PC-3 (cell line): ENCODE results near the gene DLG5. TPM values are rescaled to one million over a fixed set of nuclear protein-coding genes. Genes with fewer than 3 reads are reported as not detected.

ENCODE experiments used
- ATAC-seq: fragments of 200-7000 bp; cut with Tn5 transposase; 2 replicates; pipeline ENCODE4 v1.9.1; 2020; ENCODE audit warnings: mild to moderate bottlenecking, moderate library complexity
- Bru-seq: library from RNA; stranded (reverse); fragments of 400-500 nt; gene quantifications from one replicate; lab custom pipeline; 2021; lab: Mats Ljungman, UMichigan
- BruChase-seq, 2 experiments: library from RNA; stranded (reverse); fragments of 400-500 nt; gene quantifications; one replicate each; lab custom pipeline; 2021; lab: Mats Ljungman, UMichigan
- BruUV-seq: library from RNA; stranded (reverse); fragments of 400-500 nt; replicated peaks from 2 replicates; lab custom pipeline; 2021; lab: Mats Ljungman, UMichigan
- CTCF ChIA-PET: fragments of 300-600 bp; sonication (Branson Sonifier 250); formaldehyde crosslinking; loops from one replicate; lab custom pipeline; 2022; ENCODE audit warnings: antibody characterized with exemption; lab: Charles Lee
- POLR2A ChIA-PET: fragments of 300-600 bp; sonication (Branson Sonifier 250); formaldehyde crosslinking; loops from one replicate; lab custom pipeline; 2022; ENCODE audit warnings: antibody characterized with exemption; ENCODE audit not compliant: unreplicated experiment; lab: Charles Lee
- DNase-seq: peaks from one replicate; pipeline ENCODE4 v3.0.0-alpha.2; 2015
- H2AFZ ChIP-seq: fragments of 300-600 bp; sonication (generic); 2 replicates; pipeline ENCODE4 v1.6.0; 2016; ENCODE audit warnings: antibody characterized with exemption, low read length
- H3F3A ChIP-seq: fragments of 300-600 bp; sonication (generic); one replicate; pipeline ENCODE4 v1.6.0; 2017; ENCODE audit warnings: antibody characterized with exemption, low read length, control low read depth, mild to moderate bottlenecking; ENCODE audit not compliant: unreplicated experiment
- H3K27ac ChIP-seq: fragments of 300-600 bp; sonication (generic); 2 replicates; pipeline ENCODE4 v1.5.1; 2016; ENCODE audit warnings: mild to moderate bottlenecking, low read length
- H3K27me3 ChIP-seq: fragments of 300-600 bp; sonication (generic); 2 replicates; pipeline ENCODE4 v1.6.1; 2016; ENCODE audit warnings: low read length, mixed read lengths
- H3K36me3 ChIP-seq: fragments of 300-600 bp; sonication (generic); 2 replicates; pipeline ENCODE4 v1.6.1; 2016; ENCODE audit warnings: low read depth, mixed run types, low read length, mixed read lengths
- H3K4me1 ChIP-seq: fragments of 300-600 bp; sonication (generic); 2 replicates; pipeline ENCODE4 v1.5.1; 2016; ENCODE audit warnings: low read length; ENCODE audit not compliant: insufficient read depth
- H3K4me2 ChIP-seq: fragments of 300-600 bp; sonication (generic); 2 replicates; pipeline ENCODE4 v1.6.0; 2016; ENCODE audit warnings: low read length
- H3K4me3 ChIP-seq: fragments of 300-600 bp; sonication (generic); 2 replicates; pipeline ENCODE4 v1.5.1; 2016; ENCODE audit warnings: mild to moderate bottlenecking, low read length, mixed read lengths
- H3K79me2 ChIP-seq: fragments of 300-600 bp; sonication (generic); 2 replicates; pipeline ENCODE4 v1.6.1; 2017; ENCODE audit warnings: low read length, mixed read lengths
- H3K9ac ChIP-seq: fragments of 300-600 bp; sonication (generic); 2 replicates; pipeline ENCODE4 v1.6.0; 2016; ENCODE audit warnings: mild to moderate bottlenecking, low read length
- H3K9me2 ChIP-seq: fragments of 300-600 bp; sonication (generic); replicated peaks from 2 replicates; pipeline ENCODE4 v1.6.1; 2016; ENCODE audit warnings: mixed run types, low read length, mixed read lengths
- H3K9me3 ChIP-seq: fragments of 300-600 bp; sonication (generic); 2 replicates; pipeline ENCODE4 v1.6.1; 2016; ENCODE audit warnings: low read length, mixed read lengths
- H4K20me1 ChIP-seq: fragments of 300-600 bp; sonication (generic); 2 replicates; pipeline ENCODE4 v1.6.1; 2016; ENCODE audit warnings: low read length, mixed read lengths
- EZH2 ChIP-seq: fragments of 300-600 bp; sonication (generic); IDR thresholded peaks from one replicate; pipeline ENCODE4 v1.6.1; 2017; ENCODE audit warnings: antibody characterized with exemption, mild to moderate bottlenecking, low read length; ENCODE audit not compliant: unreplicated experiment
- EZH2phosphoT487 ChIP-seq: fragments of 300-600 bp; sonication (generic); IDR thresholded peaks from 2 replicates; pipeline ENCODE4 v1.6.1; 2018; ENCODE audit warnings: mild to moderate bottlenecking, antibody characterized with exemption, low read length, borderline replicate concordance
- intact Hi-C: fragments of 100-400 bp; cut with micrococcal nuclease; formaldehyde crosslinking; loops from 2 replicates; pipeline ENCODE4 v1.9.0; 2023
- long read RNA-seq: library from polyadenylated mRNA; unstranded; transcript quantifications from one replicate; pipeline ENCODE4 v2.0.0, GENCODE V29; 2021; ENCODE audit not compliant: unreplicated experiment
- total RNA-seq: library from RNA; depleted of rRNA; stranded (reverse); fragments of >200 nt; gene quantifications from 2 replicates; pipeline ENCODE4 v1.2.3, GENCODE V29; 2014; rRNA removed
- TF ChIP-seq, protein P1 (sequence below): fragments of 300-600 bp; sonication (generic); conservative IDR thresholded peaks from 2 replicates; pipeline ENCODE4 v1.5.1; 2017; ENCODE audit warnings: antibody characterized with exemption, low read depth, mild to moderate bottlenecking, low read length

Gene DLG5, protein sequence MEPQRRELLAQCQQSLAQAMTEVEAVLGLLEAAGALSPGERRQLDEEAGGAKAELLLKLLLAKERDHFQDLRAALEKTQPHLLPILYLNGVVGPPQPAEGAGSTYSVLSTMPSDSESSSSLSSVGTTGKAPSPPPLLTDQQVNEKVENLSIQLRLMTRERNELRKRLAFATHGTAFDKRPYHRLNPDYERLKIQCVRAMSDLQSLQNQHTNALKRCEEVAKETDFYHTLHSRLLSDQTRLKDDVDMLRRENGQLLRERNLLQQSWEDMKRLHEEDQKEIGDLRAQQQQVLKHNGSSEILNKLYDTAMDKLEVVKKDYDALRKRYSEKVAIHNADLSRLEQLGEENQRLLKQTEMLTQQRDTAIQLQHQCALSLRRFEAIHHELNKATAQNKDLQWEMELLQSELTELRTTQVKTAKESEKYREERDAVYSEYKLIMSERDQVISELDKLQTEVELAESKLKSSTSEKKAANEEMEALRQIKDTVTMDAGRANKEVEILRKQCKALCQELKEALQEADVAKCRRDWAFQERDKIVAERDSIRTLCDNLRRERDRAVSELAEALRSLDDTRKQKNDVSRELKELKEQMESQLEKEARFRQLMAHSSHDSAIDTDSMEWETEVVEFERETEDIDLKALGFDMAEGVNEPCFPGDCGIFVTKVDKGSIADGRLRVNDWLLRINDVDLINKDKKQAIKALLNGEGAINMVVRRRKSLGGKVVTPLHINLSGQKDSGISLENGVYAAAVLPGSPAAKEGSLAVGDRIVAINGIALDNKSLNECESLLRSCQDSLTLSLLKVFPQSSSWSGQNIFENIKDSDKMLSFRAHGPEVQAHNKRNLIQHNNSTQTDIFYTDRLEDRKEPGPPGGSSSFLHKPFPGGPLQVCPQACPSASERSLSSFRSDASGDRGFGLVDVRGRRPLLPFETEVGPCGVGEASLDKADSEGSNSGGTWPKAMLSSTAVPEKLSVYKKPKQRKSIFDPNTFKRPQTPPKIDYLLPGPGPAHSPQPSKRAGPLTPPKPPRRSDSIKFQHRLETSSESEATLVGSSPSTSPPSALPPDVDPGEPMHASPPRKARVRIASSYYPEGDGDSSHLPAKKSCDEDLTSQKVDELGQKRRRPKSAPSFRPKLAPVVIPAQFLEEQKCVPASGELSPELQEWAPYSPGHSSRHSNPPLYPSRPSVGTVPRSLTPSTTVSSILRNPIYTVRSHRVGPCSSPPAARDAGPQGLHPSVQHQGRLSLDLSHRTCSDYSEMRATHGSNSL (N-terminal part only)
- 118 and 158 TPM in 2 replicates for total RNA-seq
- percentile 96 among the genes with signal in this experiment for Bru-seq, nascent RNA
- BruChase-seq, experiment 1, labeled RNA remaining after a 6-hour chase, result percentile 93 among the genes with signal in this experiment
- BruChase-seq, experiment 2, labeled RNA remaining after a 2-hour chase, result percentile 94 among the genes with signal in this experiment
- long read RNA-seq, full-length matches to known transcripts, result 57 of 712 reads
- long read RNA-seq, partial matches to known transcripts, result 276 of 712 reads
- long read RNA-seq, other reads (novel, unspliced or antisense), result 379 of 712 reads

DNA sequence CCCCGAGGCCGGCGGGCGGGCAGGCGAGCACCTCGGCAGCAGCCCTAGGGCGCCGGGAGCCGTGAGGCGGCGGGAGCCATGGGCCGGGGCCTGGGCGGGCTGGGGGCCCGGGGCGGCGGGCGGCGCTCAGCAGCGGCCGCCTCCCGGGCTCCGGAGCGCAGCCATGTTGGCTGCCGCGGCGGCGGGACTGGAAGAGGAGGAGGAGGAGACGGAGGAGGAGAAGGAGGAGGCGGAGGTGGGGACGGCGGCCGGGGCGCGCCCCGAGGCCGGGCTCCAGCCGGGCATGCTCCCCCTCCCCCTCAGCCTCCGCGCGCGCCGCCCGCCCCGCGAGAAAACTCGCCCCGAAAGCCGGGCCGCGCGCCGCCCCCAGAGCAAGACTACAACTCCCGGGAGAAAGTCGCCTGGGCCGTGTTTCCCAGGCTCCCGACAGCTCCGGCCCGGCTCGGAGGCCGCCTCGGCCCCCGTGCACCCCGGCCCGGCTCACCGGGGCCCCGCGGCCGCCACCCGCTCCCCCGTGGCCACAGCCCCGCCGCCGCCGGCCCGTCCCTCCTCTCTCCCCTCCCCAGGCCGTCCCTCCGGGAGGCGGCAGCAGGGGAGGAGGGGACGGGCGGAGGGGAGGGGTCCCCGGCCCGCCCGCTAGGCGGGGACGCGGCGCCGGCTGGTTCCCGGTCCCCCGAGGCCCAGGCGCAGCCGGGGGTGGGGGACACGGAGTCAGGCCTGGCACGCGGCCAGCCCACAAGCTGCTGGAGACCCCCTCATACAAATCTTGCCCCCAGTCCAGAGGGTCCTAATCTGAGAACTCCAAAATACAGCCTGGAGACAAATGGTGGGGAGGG is at the start of gene DLG5:
DLG5 (minus strand) TSS at position 190 of the 836 bp plus-strand sequence. CDS start 235 bp downstream, outside the sequence.
- Histone ChIP-seq H4K20me1 (peaks cover 34% of the 10 kb centered on the region), H3F3A (no peaks in the 10 kb centered on the region), H3K9ac (peak within 1 kb of the TSS; percentile 64), H3K36me3 (peaks cover under 1% of the 10 kb centered on the region; the same call in 1 of the 2 replicates), H2AFZ (peak within 1 kb of the TSS; percentile 67), H3K4me2 (peak within 1 kb of the TSS; percentile 91), H3K79me2 (peaks cover 44% of the 10 kb centered on the region), H3K27ac (no peak within 1 kb of the TSS), H3K9me3 (no peaks in the 10 kb centered on the region), H3K27me3 (no peaks in the 10 kb centered on the region), H3K9me2 (no peaks in the 10 kb centered on the region), H3K4me1 (peaks cover 39% of the 10 kb centered on the region), H3K4me3 (peak within 1 kb of the TSS; percentile 74)
- peak; percentile 77 for ATAC-seq
- POLR2A ChIA-PET, result interaction anchor here (0.5 to 1.2 kb wide), 5 partner anchors 12 to 88 kb away, joined by 3 to 5 read pairs (median 4); no protein-coding TSS in a partner anchor
- no TSS peak for BruUV-seq
- intact Hi-C loops, result loop anchor here (1.0 to 10.0 kb wide), 6 partner anchors 23 to 762 kb away; partner anchors contain the start of gene POLR3A
- no peak for TF ChIP-seq EZH2phosphoT487
- TF ChIP-seq, protein P1, sequence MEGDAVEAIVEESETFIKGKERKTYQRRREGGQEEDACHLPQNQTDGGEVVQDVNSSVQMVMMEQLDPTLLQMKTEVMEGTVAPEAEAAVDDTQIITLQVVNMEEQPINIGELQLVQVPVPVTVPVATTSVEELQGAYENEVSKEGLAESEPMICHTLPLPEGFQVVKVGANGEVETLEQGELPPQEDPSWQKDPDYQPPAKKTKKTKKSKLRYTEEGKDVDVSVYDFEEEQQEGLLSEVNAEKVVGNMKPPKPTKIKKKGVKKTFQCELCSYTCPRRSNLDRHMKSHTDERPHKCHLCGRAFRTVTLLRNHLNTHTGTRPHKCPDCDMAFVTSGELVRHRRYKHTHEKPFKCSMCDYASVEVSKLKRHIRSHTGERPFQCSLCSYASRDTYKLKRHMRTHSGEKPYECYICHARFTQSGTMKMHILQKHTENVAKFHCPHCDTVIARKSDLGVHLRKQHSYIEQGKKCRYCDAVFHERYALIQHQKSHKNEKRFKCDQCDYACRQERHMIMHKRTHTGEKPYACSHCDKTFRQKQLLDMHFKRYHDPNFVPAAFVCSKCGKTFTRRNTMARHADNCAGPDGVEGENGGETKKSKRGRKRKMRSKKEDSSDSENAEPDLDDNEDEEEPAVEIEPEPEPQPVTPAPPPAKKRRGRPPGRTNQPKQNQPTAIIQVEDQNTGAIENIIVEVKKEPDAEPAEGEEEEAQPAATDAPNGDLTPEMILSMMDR, result peak; percentile 34; the same call in 1 of the 2 replicates
- no peak for TF ChIP-seq EZH2
- CTCF ChIA-PET, result interaction anchor here (0.6 to 2.6 kb wide), 5 partner anchors 48 to 103 kb away, joined by 3 to 11 read pairs (median 6); partner anchors contain the start of gene POLR3A
- DNase-seq, result peak; percentile 89

DNA sequence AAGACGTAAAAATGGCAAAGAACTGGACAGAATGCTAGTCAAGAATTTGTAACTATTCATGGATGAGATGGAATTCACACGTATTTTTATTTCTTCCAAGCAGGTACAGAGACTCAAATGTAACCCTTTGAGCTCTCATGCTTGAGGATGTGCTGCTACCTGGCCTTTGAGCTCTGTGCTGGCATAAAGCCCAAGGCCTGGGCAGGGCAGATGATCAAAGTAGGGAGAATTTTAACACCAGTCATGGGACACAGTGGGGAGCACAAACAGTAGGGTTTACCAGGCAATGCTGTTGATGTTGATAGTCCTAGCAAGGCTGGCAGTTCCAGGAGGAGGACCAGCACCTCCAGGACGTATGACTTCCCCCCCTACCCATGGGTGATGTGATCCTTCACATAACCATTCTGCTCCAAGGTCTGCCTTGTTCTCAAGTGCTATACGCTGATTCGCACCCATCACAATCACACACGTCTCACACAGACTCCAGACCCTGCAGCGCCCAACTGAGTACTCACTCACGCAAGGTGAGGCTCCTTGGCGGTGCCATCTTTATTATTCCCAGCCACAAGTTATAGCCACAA is 48.6 kb upstream of the DLG5 start:
- Histone ChIP-seq H3K27ac (no peak overlapping the region), H3K9ac (no peak overlapping the region), H3K4me1 (peaks cover 14% of the 10 kb centered on the region), H3K36me3 (peaks cover 51% of the 10 kb centered on the region), H2AFZ (no peak overlapping the region), H3F3A (peaks cover 4% of the 10 kb centered on the region), H3K4me2 (no peak overlapping the region), H3K79me2 (no peaks in the 10 kb centered on the region), H4K20me1 (no peaks in the 10 kb centered on the region), H3K9me2 (no peaks in the 10 kb centered on the region), H3K4me3 (no peak overlapping the region), H3K27me3 (no peaks in the 10 kb centered on the region), H3K9me3 (no peaks in the 10 kb centered on the region)
- BruUV-seq, result no TSS peak
- ATAC-seq (no peak), DNase-seq (no peak)
- ChIA-PET POLR2A (interaction anchor here (0.6 kb wide), 1 partner anchor 9 kb away, joined by 4 read pairs; no protein-coding TSS in a partner anchor), CTCF (interaction anchor here (0.5 to 1.7 kb wide), 7 partner anchors 9 to 130 kb away, joined by 3 to 17 read pairs (median 8); partner anchors contain the start of gene DLG5)
- TF ChIP-seq, protein P1, result no peak
- TF ChIP-seq EZH2phosphoT487, result no peak
- TF ChIP-seq EZH2, result no peak
- intact Hi-C loops, result no loop called here
